ENCODE results near the gene UMAD1. TPM values are rescaled to one million over a fixed set of nuclear protein-coding genes. Genes with fewer than 3 reads are reported as not detected.

The UMAD1 gene
- polyA plus RNA-seq, 3 donors, result 6.2 to 22.7 (median 18.6) TPM

GRCh38 chr7:7682861-7683260, 42.3 kb downstream of the UMAD1 start:
- no peaks in the 10 kb centered on the region for H4K20me1 ChIP-seq (ENCODE audit: insufficient read depth, low read length)
- Mint-ChIP-seq H3K4me3 (no peak overlapping the region), H3K27me3 (ENCODE audit: low read depth in 3 of 3) (no peaks in the 10 kb centered on the region), H3K36me3 (peaks cover 3 to 7% of the 10 kb centered on the region in 2 donors), H3K9me3 (peaks cover under 1 to 3% (median 2%) of the 10 kb centered on the region in 7 donors), H3K27ac (no peak overlapping the region), H3K4me1 (peaks cover 2% of the 10 kb centered on the region)
- H2AFZ ChIP-seq (ENCODE audit: insufficient read depth, low read depth, low read length, poor library complexity, severe bottlenecking), result no peak overlapping the region
- H3K9ac ChIP-seq (ENCODE audit: insufficient read depth, low read length, poor library complexity, severe bottlenecking), result no peak overlapping the region
- 80% methylated on average over 1 of the region's 5 CpGs for WGBS (ENCODE audit: insufficient coverage)
- H3K4me2 ChIP-seq (replicated peaks; ENCODE audit: extremely low read depth, low read length, poor library complexity, severe bottlenecking), result no peak overlapping the region
- H3K4me3 ChIP-seq (replicated peaks in 1 of 3; ENCODE audit: low read depth in 2 of 3, low read length in 3 of 3), result no peak overlapping the region
- peaks cover under 1 to 3% of the 10 kb centered on the region in 2 donors for H3K9me3 ChIP-seq (replicated peaks in 1 of 2; ENCODE audit: control insufficient read depth in 1 of 2, insufficient read depth in 1 of 2, low read length in 2 of 2)
- DNase-seq, result no peak
- H3K4me1 ChIP-seq (ENCODE audit: control insufficient read depth in 1 of 2, insufficient read depth in 2 of 2, low read length in 2 of 2), result no peaks in the 10 kb centered on the region
- no peak for TF ChIP-seq CTCF (IDR thresholded peaks at IDR 0.05)
- intact Hi-C loops (cut with micrococcal nuclease), result no loop called here
- peaks cover 0 to 3% of the 10 kb centered on the region in 2 donors for H3K36me3 ChIP-seq (replicated peaks in 1 of 2; ENCODE audit: control insufficient read depth in 1 of 2, insufficient read depth in 2 of 2, low read length in 2 of 2)
- H3K27ac ChIP-seq (ENCODE audit: low read depth in 1 of 2, low read length in 2 of 2), result no peak overlapping the region
- H3K79me2 ChIP-seq (ENCODE audit: insufficient read depth, low read length), result no peaks in the 10 kb centered on the region
- no peaks in the 10 kb centered on the region for H3K27me3 ChIP-seq (ENCODE audit: control insufficient read depth in 2 of 2, insufficient read depth in 2 of 2, low read length in 2 of 2)

GRCh38 chr7:7686811-7687508, 46.4 kb downstream of the UMAD1 start:
- no peaks in the 10 kb centered on the region for H3K27me3 ChIP-seq (ENCODE audit: control insufficient read depth in 2 of 2, insufficient read depth in 2 of 2, low read length in 2 of 2)
- no peaks in the 10 kb centered on the region for H4K20me1 ChIP-seq (ENCODE audit: insufficient read depth, low read length)
- WGBS (ENCODE audit: insufficient coverage), result 100% methylated on average over 1 of the region's 2 CpGs
- no peak overlapping the region for H3K4me2 ChIP-seq (replicated peaks; ENCODE audit: extremely low read depth, low read length, poor library complexity, severe bottlenecking)
- H2AFZ ChIP-seq (ENCODE audit: insufficient read depth, low read depth, low read length, poor library complexity, severe bottlenecking), result no peak overlapping the region
- TF ChIP-seq CTCF (IDR thresholded peaks at IDR 0.05), result no peak
- H3K9ac ChIP-seq (ENCODE audit: insufficient read depth, low read length, poor library complexity, severe bottlenecking), result no peak overlapping the region
- Mint-ChIP-seq H3K4me1 (peaks cover 7% of the 10 kb centered on the region), H3K9me3 (no peaks in the 10 kb centered on the region), H3K36me3 (peaks cover 0 to 5% of the 10 kb centered on the region in 2 donors), H3K4me3 (no peak overlapping the region), H3K27me3 (ENCODE audit: low read depth in 3 of 3) (no peaks in the 10 kb centered on the region), H3K27ac (peak overlapping the region in 1 of 7 donors; percentile 51)
- intact Hi-C loops (cut with micrococcal nuclease), result no loop called here
- H3K36me3 ChIP-seq (replicated peaks in 1 of 2; ENCODE audit: control insufficient read depth in 1 of 2, insufficient read depth in 2 of 2, low read length in 2 of 2), result no peaks in the 10 kb centered on the region
- H3K27ac ChIP-seq (ENCODE audit: low read depth in 1 of 2, low read length in 2 of 2), result no peak overlapping the region
- H3K4me3 ChIP-seq (replicated peaks in 1 of 3; ENCODE audit: low read depth in 2 of 3, low read length in 3 of 3), result no peak overlapping the region
- DNase-seq, result no peak
- H3K9me3 ChIP-seq (replicated peaks in 1 of 2; ENCODE audit: control insufficient read depth in 1 of 2, insufficient read depth in 1 of 2, low read length in 2 of 2), result no peaks in the 10 kb centered on the region
- no peaks in the 10 kb centered on the region for H3K4me1 ChIP-seq (ENCODE audit: control insufficient read depth in 1 of 2, insufficient read depth in 2 of 2, low read length in 2 of 2)
- no peaks in the 10 kb centered on the region for H3K79me2 ChIP-seq (ENCODE audit: insufficient read depth, low read length)

Measured in CD14-positive monocyte (primary cell).